Calu3 (cell line): Measurements from ENCODE around the gene DTWD1. TPM values are rescaled to one million over a fixed set of nuclear protein-coding genes. Genes with fewer than 3 reads are reported as not detected.
"Not testable (repeated sequence)": the region's sequence is repeated elsewhere in the genome, so short reads cannot be mapped to it uniquely, and the experiment has no call there.

ENCODE experiments used
- BruUV-seq: library from RNA; stranded (reverse); fragments of 400-500 nt; replicated peaks from 2 replicates; lab custom pipeline; 2021; lab: Mats Ljungman, UMichigan
- CTCF ChIA-PET: fragments of 300-600 bp; sonication (Branson Sonifier 250); formaldehyde crosslinking; loops from one replicate; lab custom pipeline; 2022; ENCODE audit warnings: antibody characterized with exemption; lab: Charles Lee
- DNase-seq: peaks from one replicate; pipeline ENCODE4 v3.0.0; 2022
- H3K27ac Mint-ChIP-seq: one replicate; pipeline ENCODE4 v1.8.0; 2022; ENCODE audit warnings: mixed read lengths; ENCODE audit not compliant: unreplicated experiment
- H3K27me3 Mint-ChIP-seq: one replicate; pipeline ENCODE4 v1.8.0; 2022; ENCODE audit warnings: mixed read lengths; ENCODE audit not compliant: unreplicated experiment
- H3K36me3 Mint-ChIP-seq: one replicate; pipeline ENCODE4 v1.8.0; 2022; ENCODE audit warnings: mild to moderate bottlenecking, moderate library complexity, mixed read lengths; ENCODE audit not compliant: insufficient read depth, unreplicated experiment
- H3K4me1 Mint-ChIP-seq: one replicate; pipeline ENCODE4 v1.8.0; 2022; ENCODE audit warnings: mild to moderate bottlenecking, low read depth, mixed read lengths; ENCODE audit not compliant: unreplicated experiment
- H3K4me3 Mint-ChIP-seq: one replicate; pipeline ENCODE4 v1.8.0; 2022; ENCODE audit warnings: mild to moderate bottlenecking, low read depth, moderate library complexity, mixed read lengths; ENCODE audit not compliant: unreplicated experiment
- H3K9me3 Mint-ChIP-seq: one replicate; pipeline ENCODE4 v1.8.0; 2022; ENCODE audit warnings: low read depth, mixed read lengths; ENCODE audit not compliant: unreplicated experiment
- intact Hi-C: fragments of 100-400 bp; cut with micrococcal nuclease; formaldehyde crosslinking; loops from one replicate; pipeline ENCODE4 v1.10.0; 2022; ENCODE audit not compliant: unreplicated experiment
- total RNA-seq: library from RNA; stranded (reverse); gene quantifications from 2 replicates; pipeline ENCODE4 v1.2.3, GENCODE V29; 2022
- TF ChIP-seq, protein P1 (sequence below): fragments of 200-600 bp; IDR thresholded peaks from one replicate; pipeline ENCODE4 v1.8.0; 2022; ENCODE audit warnings: antibody characterized with exemption; ENCODE audit not compliant: unreplicated experiment

Gene DTWD1
- total RNA-seq, 1 experiment from 2014 or later = 21.4 TPM

- Mint-ChIP-seq H3K4me3 (no peak overlapping the region), H3K36me3 (no peaks in the 10 kb centered on the region), H3K27me3 (no peaks in the 10 kb centered on the region), H3K27ac (no peak overlapping the region), H3K4me1 (no peaks in the 10 kb centered on the region), H3K9me3 (no peaks in the 10 kb centered on the region)
- BruUV-seq = no TSS peak
- CTCF ChIA-PET = no interaction called here
- DNase-seq = no peak
- TF ChIP-seq, protein P1, sequence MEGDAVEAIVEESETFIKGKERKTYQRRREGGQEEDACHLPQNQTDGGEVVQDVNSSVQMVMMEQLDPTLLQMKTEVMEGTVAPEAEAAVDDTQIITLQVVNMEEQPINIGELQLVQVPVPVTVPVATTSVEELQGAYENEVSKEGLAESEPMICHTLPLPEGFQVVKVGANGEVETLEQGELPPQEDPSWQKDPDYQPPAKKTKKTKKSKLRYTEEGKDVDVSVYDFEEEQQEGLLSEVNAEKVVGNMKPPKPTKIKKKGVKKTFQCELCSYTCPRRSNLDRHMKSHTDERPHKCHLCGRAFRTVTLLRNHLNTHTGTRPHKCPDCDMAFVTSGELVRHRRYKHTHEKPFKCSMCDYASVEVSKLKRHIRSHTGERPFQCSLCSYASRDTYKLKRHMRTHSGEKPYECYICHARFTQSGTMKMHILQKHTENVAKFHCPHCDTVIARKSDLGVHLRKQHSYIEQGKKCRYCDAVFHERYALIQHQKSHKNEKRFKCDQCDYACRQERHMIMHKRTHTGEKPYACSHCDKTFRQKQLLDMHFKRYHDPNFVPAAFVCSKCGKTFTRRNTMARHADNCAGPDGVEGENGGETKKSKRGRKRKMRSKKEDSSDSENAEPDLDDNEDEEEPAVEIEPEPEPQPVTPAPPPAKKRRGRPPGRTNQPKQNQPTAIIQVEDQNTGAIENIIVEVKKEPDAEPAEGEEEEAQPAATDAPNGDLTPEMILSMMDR = no peak
- intact Hi-C loops = no loop called here
Measured at GRCh38 chr15:49697121-49697520, 76.3 kb downstream of the DTWD1 start.

DNA sequence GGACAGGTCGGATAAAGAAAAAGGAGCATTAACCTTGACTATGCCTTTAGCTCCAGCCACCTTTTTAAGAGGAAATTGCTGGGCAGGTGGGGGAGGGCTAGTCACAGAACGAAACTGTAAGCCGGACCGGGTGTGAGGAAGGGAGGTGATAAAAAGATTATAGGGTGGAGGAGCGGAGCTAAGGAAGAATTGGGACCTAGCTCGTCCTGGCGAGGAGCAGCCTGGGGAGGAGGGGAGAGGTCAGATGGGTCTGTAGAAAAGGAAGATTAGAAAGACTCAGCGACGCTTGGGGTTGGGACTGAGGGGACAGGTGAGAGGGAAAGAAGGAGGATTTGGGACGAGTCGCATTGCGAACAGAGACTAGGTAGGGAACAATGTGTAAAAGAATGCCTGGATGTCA is 82.1 kb downstream of the DTWD1 start:
- intact Hi-C loops, H3K4me1 Mint-ChIP-seq, H3K27ac Mint-ChIP-seq, H3K4me3 Mint-ChIP-seq, H3K9me3 Mint-ChIP-seq, H3K36me3 Mint-ChIP-seq, BruUV-seq, H3K27me3 Mint-ChIP-seq, DNase-seq, CTCF ChIA-PET: not testable (repeated sequence)

Other genes starting within 250 kb of the DTWD1 start
- gene FGF7, start 197.8 kb upstream of the DTWD1 start, total RNA-seq = 0.24 TPM in 1 of 2 replicates, not detected in the other
- 1.9 and 2.2 TPM in 2 replicates for gene FAM227B, start 230 bp upstream of the DTWD1 start, total RNA-seq